22Rv1 (cell line): Measurements from ENCODE around the gene PYGO1.
A peak's percentile ranks its signal among the peaks of the same experiment; 100 is the strongest.

Experiments used
- H3K27ac ChIP-seq: fragments of 450-650 bp; 2 replicates; pipeline ENCODE4 v1.5.1; 2017
- CTCF ChIP-seq: fragments of 450-650 bp; IDR thresholded peaks from 2 replicates; pipeline ENCODE4 v1.5.1; 2017; ENCODE audit warnings: mild to moderate bottlenecking
- ZFX ChIP-seq: fragments of 450-650 bp; IDR thresholded peaks from 2 replicates; pipeline ENCODE4 v1.6.1; 2017; ENCODE audit warnings: antibody characterized with exemption, borderline replicate concordance

The PYGO1 gene

GRCh38 chr15:55590788-55591187 lies 2.6 kb upstream of the PYGO1 start:
- no peak for TF ChIP-seq CTCF
- TF ChIP-seq ZFX, result no peak
- no peak overlapping the region for H3K27ac ChIP-seq

GRCh38 chr15:55589287-55589686 lies 1.1 kb upstream of the PYGO1 start:
- TF ChIP-seq ZFX, result no peak
- no peak for TF ChIP-seq CTCF
- H3K27ac ChIP-seq, result no peak overlapping the region

- TF ChIP-seq ZFX (no peak), CTCF (no peak)
- H3K27ac ChIP-seq, result peak overlapping the region; percentile 53
These were observed 620 bp upstream of the PYGO1 start for GRCh38 chr15:55588815-55589115.

GRCh38 chr15:55587321-55588069 lies 650 bp downstream of the PYGO1 start:
- TF ChIP-seq ZFX (no peak), CTCF (no peak)
- H3K27ac ChIP-seq, result peak overlapping the region; percentile 53

- H3K27ac ChIP-seq, result no peak overlapping the region
- TF ChIP-seq ZFX (no peak), CTCF (no peak)
These were observed 1.3 kb downstream of the PYGO1 start for GRCh38 chr15:55586808-55587207.

- TF ChIP-seq ZFX, result no peak
- TF ChIP-seq CTCF, result no peak
These were observed 11.2 kb downstream of the PYGO1 start for GRCh38 chr15:55576943-55577342.

GRCh38 chr15:55574096-55574495 lies 14.0 kb downstream of the PYGO1 start:
- TF ChIP-seq ZFX (no peak), CTCF (no peak)
- no peak overlapping the region for H3K27ac ChIP-seq

More at GRCh38 chr15:55576943-55577342, 11.2 kb downstream of the PYGO1 start:
- H3K27ac ChIP-seq, result no peak overlapping the region
